GM12878 (cell line): ENCODE results near the gene CHMP6. TPM values are rescaled to one million over a fixed set of nuclear protein-coding genes. Genes with fewer than 3 reads are reported as not detected.

ENCODE experiments used
- ATAC-seq: fragments of 200-7000 bp; cut with Tn5 transposase; 3 replicates; pipeline ENCODE4 v1.9.1; 2020; ENCODE audit warnings: mild to moderate bottlenecking, moderate library complexity
- BruUV-seq: library from RNA; stranded (reverse); fragments of 400-500 nt; replicated peaks from 2 replicates; lab custom pipeline; 2021; lab: Mats Ljungman, UMichigan
- CTCF ChIA-PET: fragments of 300-600 bp; sonication (Branson Sonifier 250); formaldehyde crosslinking; extraction: SDS; loops from one replicate; lab custom pipeline; 2021; ENCODE audit warnings: inconsistent platforms; lab: Yijun Ruan, JAX
- POLR2A ChIA-PET: fragments of 350-600 bp; formaldehyde crosslinking; extraction: SDS; loops from one replicate; lab custom pipeline; 2021; ENCODE audit warnings: inconsistent platforms; lab: Charles Lee
- RAD21 ChIA-PET: fragments of 300-600 bp; sonication (Branson Sonifier 250); formaldehyde crosslinking; loops from one replicate; lab custom pipeline; 2023; ENCODE audit warnings: antibody characterized with exemption; ENCODE audit not compliant: unreplicated experiment; lab: Charles Lee
- SMC1A ChIA-PET: fragments of 300-600 bp; sonication (Branson Sonifier 250); formaldehyde crosslinking; loops from one replicate; lab custom pipeline; 2023; ENCODE audit not compliant: unreplicated experiment, uncharacterized antibody; lab: Charles Lee
- DNase-seq: peaks from one replicate; pipeline ENCODE4 v3.0.0-alpha.2; 2011; ENCODE audit warnings: low read depth, low spot score
- FAIRE-seq: peaks from 3 replicates; lab custom pipeline; 2011; peaks lifted over from hg19 to GRCh38; lab: Jason Lieb, UNC
- H2AFZ ChIP-seq: 2 replicates; pipeline ENCODE4 v1.6.0; 2011; ENCODE audit warnings: low read depth, low read length, control low read depth; ENCODE audit not compliant: control insufficient read depth
- H3K27ac ChIP-seq: 2 replicates; pipeline ENCODE4 v1.5.1; 2011; ENCODE audit warnings: control low read depth; ENCODE audit not compliant: control insufficient read depth, insufficient read depth
- H3K27me3 ChIP-seq, 2 experiments: replicated peaks in 1 of 2; 2 replicates each; pipeline versions ENCODE4 v1.6.0 to v1.6.1; 2011; ENCODE audit warnings: low read length in 1 of 2; ENCODE audit not compliant: control insufficient read depth in 2 of 2, insufficient read depth in 2 of 2
- H3K36me3 ChIP-seq, 2 experiments: 2 replicates each; pipeline ENCODE4 v1.5.1; 2011; ENCODE audit warnings: low read length in 1 of 2; ENCODE audit not compliant: control insufficient read depth in 2 of 2, insufficient read depth in 2 of 2
- H3K4me1 ChIP-seq: 2 replicates; pipeline ENCODE4 v1.6.1; 2011; ENCODE audit warnings: mild to moderate bottlenecking, low read length, moderate library complexity, mixed read lengths; ENCODE audit not compliant: control insufficient read depth, insufficient read depth
- H3K4me2 ChIP-seq: 2 replicates; pipeline ENCODE4 v1.6.0; 2011; ENCODE audit warnings: control low read depth; ENCODE audit not compliant: control insufficient read depth, insufficient read depth
- H3K4me3 ChIP-seq: fragments of 200-600 bp; sonication (generic); 2 replicates; pipeline ENCODE4 v1.5.1; 2016
- H3K79me2 ChIP-seq: 2 replicates; pipeline ENCODE4 v1.6.0; 2011; ENCODE audit warnings: low read length; ENCODE audit not compliant: control insufficient read depth, insufficient read depth
- H3K9ac ChIP-seq: 2 replicates; pipeline ENCODE4 v1.8.0; 2011; ENCODE audit warnings: low read length, control low read depth, mixed read lengths; ENCODE audit not compliant: control insufficient read depth, insufficient read depth
- H3K9me3 ChIP-seq: replicated peaks from 3 replicates; pipeline ENCODE4 v1.5.1; 2011; ENCODE audit warnings: mild to moderate bottlenecking, low read length; ENCODE audit not compliant: control insufficient read depth, insufficient read depth
- H4K20me1 ChIP-seq: 2 replicates; pipeline ENCODE4 v1.6.0; 2011; ENCODE audit not compliant: control insufficient read depth, insufficient read depth
- BRCA1 ChIP-seq: IDR thresholded peaks from 2 replicates; pipeline ENCODE4 v1.6.1; 2011; ENCODE audit warnings: low read depth, low read length, improper control_type of control experiment
- CBFB ChIP-seq: IDR thresholded peaks from 2 replicates; pipeline ENCODE4 v1.6.1; 2016; ENCODE audit warnings: antibody characterized with exemption, low read depth
- CBX3 ChIP-seq: fragments of 200-600 bp; sonication (generic); IDR thresholded peaks from 2 replicates; pipeline ENCODE4 v1.6.1; 2016; ENCODE audit warnings: low read depth, borderline replicate concordance
- EZH2 ChIP-seq: IDR thresholded peaks from 2 replicates; pipeline ENCODE4 v1.6.1; 2012; ENCODE audit warnings: low read depth, mild to moderate bottlenecking, control low read depth, inconsistent platforms, low read length, borderline replicate concordance; ENCODE audit not compliant: control insufficient read depth
- FOS ChIP-seq: IDR thresholded peaks from 3 replicates; pipeline ENCODE4 v1.6.1; 2011; ENCODE audit warnings: borderline replicate concordance; ENCODE audit not compliant: insufficient read length; ENCODE audit errors: extremely low read depth
- IKZF2 ChIP-seq, 2 experiments: fragments of 450-650 bp; IDR thresholded peaks; 2 replicates each; pipeline ENCODE4 v1.6.1; 2017; ENCODE audit warnings: mild to moderate bottlenecking in 2 of 2, moderate library complexity in 2 of 2
- JUND ChIP-seq: IDR thresholded peaks from 2 replicates; pipeline ENCODE4 v1.6.1; 2012; ENCODE audit warnings: low read depth, mild to moderate bottlenecking, low read length, improper control_type of control experiment, moderate library complexity
- MXI1 ChIP-seq: fragments of 150-350 bp; IDR thresholded peaks from 2 replicates; pipeline ENCODE4 v1.6.1; 2011; ENCODE audit warnings: low read depth, mild to moderate bottlenecking, inconsistent platforms, low read length, improper control_type of control experiment
- NR2F1 ChIP-seq: fragments of 450-650 bp; conservative IDR thresholded peaks from 2 replicates; pipeline ENCODE4 v1.6.1; 2017; ENCODE audit warnings: mild to moderate bottlenecking
- PAX8 ChIP-seq: fragments of 450-650 bp; IDR thresholded peaks from 2 replicates; pipeline ENCODE4 v1.6.1; 2017; ENCODE audit warnings: mild to moderate bottlenecking, moderate library complexity
- POLR2AphosphoS2 ChIP-seq: IDR thresholded peaks from 2 replicates; pipeline ENCODE4 v1.6.1; 2011; ENCODE audit warnings: low read depth, mild to moderate bottlenecking, low read length, improper control_type of control experiment, moderate library complexity
- RBBP5 ChIP-seq: fragments of 200-600 bp; sonication (generic); conservative IDR thresholded peaks from 2 replicates; pipeline ENCODE4 v1.6.1; 2016
- SMAD5 ChIP-seq: IDR thresholded peaks from 2 replicates; pipeline ENCODE4 v1.6.1; 2016; ENCODE audit warnings: antibody characterized with exemption, low read depth
- SUZ12 ChIP-seq: fragments of 200-600 bp; sonication (generic); IDR thresholded peaks from one replicate; pipeline ENCODE4 v1.6.1; 2018; ENCODE audit warnings: antibody characterized with exemption, mild to moderate bottlenecking; ENCODE audit not compliant: unreplicated experiment
- TCF12 ChIP-seq: IDR thresholded peaks from 2 replicates; pipeline ENCODE4 v1.6.1; 2011; ENCODE audit warnings: low read depth, mild to moderate bottlenecking, low read length
- ZBTB40 ChIP-seq: fragments of 450-650 bp; IDR thresholded peaks from 2 replicates; pipeline ENCODE4 v1.6.1; 2016; ENCODE audit warnings: mild to moderate bottlenecking, moderate library complexity, borderline replicate concordance
- ZNF274 ChIP-seq: IDR thresholded peaks from one replicate; pipeline ENCODE4 v1.8.0; 2011; ENCODE audit not compliant: insufficient read length, insufficient read depth
- WGBS: methylation state at CpG from one replicate; pipeline ENCODE4 v1.1.6; 2016; ENCODE audit warnings: low lambda C conversion rate; ENCODE audit not compliant: insufficient replicate concordance, insufficient coverage; ENCODE audit errors: missing lambda C conversion rate; 5-methylcytosine and 5-hydroxymethylcytosine counted together
- in situ Hi-C: fragments of 300-500 bp; cut with MboI; formaldehyde crosslinking; loops from 9 replicates; pipeline ENCODE4 v1.14.3; 2018; ENCODE audit warnings: mixed read lengths
- intact Hi-C: fragments of 100-400 bp; cut with micrococcal nuclease; formaldehyde crosslinking; loops from one replicate; pipeline ENCODE4 v1.14.2; 2022; ENCODE audit not compliant: unreplicated experiment
- polyA plus RNA-seq, 11 experiments: library from polyadenylated mRNA; depleted of rRNA in 4 of 11; unstranded in 6 of 11; stranded (reverse) in 5 of 11; fragments of >200 nt; fragmentation: Nextera tagmentation in 4 of 11; fragmentation: Illumina TruSeq in 1 of 11; extraction: Ambion mirVana in 4 of 11; extraction: Trizol in 1 of 11; gene quantifications; 1 replicate in 1 of 11; 2 replicates in 10 of 11; pipeline versions ENCODE4 v1.2.1 to v1.2.3, GENCODE V29; 2011 to 2016; ENCODE audit warnings: inconsistent platforms in 2 of 11, missing spikeins in 2 of 11, low read depth in 1 of 11
- total RNA-seq, 4 experiments: library from RNA; depleted of rRNA in 3 of 4; stranded (reverse); fragments of >200 nt in 3 of 4; fragmentation: Illumina TruSeq in 1 of 4; extraction: Trizol in 1 of 4; gene quantifications; 2 replicates each; pipeline versions ENCODE4 v1.2.1 to v1.2.3, GENCODE V29; 2013 to 2021
- TF ChIP-seq, protein P1 (sequence below): IDR thresholded peaks from 2 replicates; pipeline ENCODE4 v1.6.1; 2012; ENCODE audit warnings: improper control_type of control experiment, low read depth, low read length; ENCODE audit not compliant: insufficient replicate concordance

CHMP6 gene
- total and polyA plus RNA-seq, 10 of the 15 experiments (the other 5 are each of a cell fraction or from before 2014, with no cell fraction given), result 0.21 to 37.9 (median 14.7) TPM

- Histone ChIP-seq H3K9me3 (no peaks in the 10 kb centered on the region), H3K4me2 (no peak overlapping the region), H3K4me3 (no peak overlapping the region), H3K9ac (no peak overlapping the region), H3K36me3 (peaks cover 0 to 6% of the 10 kb centered on the region in 2 experiments; a peak in 3 of 4 replicates), H3K27me3 (peaks cover 0 to 5% of the 10 kb centered on the region in 2 experiments; a peak in 3 of 4 replicates), H2AFZ (no peak overlapping the region), H4K20me1 (no peaks in the 10 kb centered on the region; the same call in 1 of the 2 replicates), H3K27ac (no peak overlapping the region), H3K4me1 (no peaks in the 10 kb centered on the region), H3K79me2 (no peaks in the 10 kb centered on the region)
- CTCF ChIA-PET, result no interaction called here
- WGBS, result 82% methylated on average over 10 of the region's 10 CpGs
- POLR2A ChIA-PET, result no interaction called here
- in situ Hi-C loops (loop anchor here (25.0 kb wide), 1 partner anchor 235 kb away; the partner anchor contains the start of genes NDUFAF8 and TEPSIN), intact Hi-C loops (no loop called here)
- SMC1A ChIA-PET, result no interaction called here
- no peak for DNase-seq
- no peak for FAIRE-seq
- RAD21 ChIA-PET, result no interaction called here
- BruUV-seq, result no TSS peak
- no peak for ATAC-seq
- TF ChIP-seq NR2F1, result no peak
- no peak for TF ChIP-seq BRCA1
- no peak for TF ChIP-seq TCF12
- TF ChIP-seq RBBP5, result no peak
- TF ChIP-seq MXI1, result no peak
- TF ChIP-seq POLR2AphosphoS2, result no peak
- TF ChIP-seq IKZF2 (IDR thresholded peaks at IDR 0.05), result no peak
- no peak for TF ChIP-seq FOS
- TF ChIP-seq PAX8, result no peak
- no peak for TF ChIP-seq SMAD5
- TF ChIP-seq ZBTB40, result no peak
- no peak for TF ChIP-seq JUND
- no peak for TF ChIP-seq SUZ12
- TF ChIP-seq, protein P1, sequence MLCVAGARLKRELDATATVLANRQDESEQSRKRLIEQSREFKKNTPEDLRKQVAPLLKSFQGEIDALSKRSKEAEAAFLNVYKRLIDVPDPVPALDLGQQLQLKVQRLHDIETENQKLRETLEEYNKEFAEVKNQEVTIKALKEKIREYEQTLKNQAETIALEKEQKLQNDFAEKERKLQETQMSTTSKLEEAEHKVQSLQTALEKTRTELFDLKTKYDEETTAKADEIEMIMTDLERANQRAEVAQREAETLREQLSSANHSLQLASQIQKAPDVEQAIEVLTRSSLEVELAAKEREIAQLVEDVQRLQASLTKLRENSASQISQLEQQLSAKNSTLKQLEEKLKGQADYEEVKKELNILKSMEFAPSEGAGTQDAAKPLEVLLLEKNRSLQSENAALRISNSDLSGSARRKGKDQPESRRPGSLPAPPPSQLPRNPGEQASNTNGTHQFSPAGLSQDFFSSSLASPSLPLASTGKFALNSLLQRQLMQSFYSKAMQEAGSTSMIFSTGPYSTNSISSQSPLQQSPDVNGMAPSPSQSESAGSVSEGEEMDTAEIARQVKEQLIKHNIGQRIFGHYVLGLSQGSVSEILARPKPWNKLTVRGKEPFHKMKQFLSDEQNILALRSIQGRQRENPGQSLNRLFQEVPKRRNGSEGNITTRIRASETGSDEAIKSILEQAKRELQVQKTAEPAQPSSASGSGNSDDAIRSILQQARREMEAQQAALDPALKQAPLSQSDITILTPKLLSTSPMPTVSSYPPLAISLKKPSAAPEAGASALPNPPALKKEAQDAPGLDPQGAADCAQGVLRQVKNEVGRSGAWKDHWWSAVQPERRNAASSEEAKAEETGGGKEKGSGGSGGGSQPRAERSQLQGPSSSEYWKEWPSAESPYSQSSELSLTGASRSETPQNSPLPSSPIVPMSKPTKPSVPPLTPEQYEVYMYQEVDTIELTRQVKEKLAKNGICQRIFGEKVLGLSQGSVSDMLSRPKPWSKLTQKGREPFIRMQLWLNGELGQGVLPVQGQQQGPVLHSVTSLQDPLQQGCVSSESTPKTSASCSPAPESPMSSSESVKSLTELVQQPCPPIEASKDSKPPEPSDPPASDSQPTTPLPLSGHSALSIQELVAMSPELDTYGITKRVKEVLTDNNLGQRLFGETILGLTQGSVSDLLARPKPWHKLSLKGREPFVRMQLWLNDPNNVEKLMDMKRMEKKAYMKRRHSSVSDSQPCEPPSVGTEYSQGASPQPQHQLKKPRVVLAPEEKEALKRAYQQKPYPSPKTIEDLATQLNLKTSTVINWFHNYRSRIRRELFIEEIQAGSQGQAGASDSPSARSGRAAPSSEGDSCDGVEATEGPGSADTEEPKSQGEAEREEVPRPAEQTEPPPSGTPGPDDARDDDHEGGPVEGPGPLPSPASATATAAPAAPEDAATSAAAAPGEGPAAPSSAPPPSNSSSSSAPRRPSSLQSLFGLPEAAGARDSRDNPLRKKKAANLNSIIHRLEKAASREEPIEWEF, result no peak
- no peak for TF ChIP-seq CBFB
- no peak for TF ChIP-seq EZH2
- no peak for TF ChIP-seq ZNF274
- no peak for TF ChIP-seq CBX3
Measured at GRCh38 chr17:81002013-81002384, 10.4 kb downstream of the CHMP6 start.
